ENCODE measurements around the gene TOM1.
"Not testable (repeated sequence)": the region's sequence is repeated elsewhere in the genome, so short reads cannot be mapped to it uniquely, and the experiment has no call there.

Gene TOM1

DNA sequence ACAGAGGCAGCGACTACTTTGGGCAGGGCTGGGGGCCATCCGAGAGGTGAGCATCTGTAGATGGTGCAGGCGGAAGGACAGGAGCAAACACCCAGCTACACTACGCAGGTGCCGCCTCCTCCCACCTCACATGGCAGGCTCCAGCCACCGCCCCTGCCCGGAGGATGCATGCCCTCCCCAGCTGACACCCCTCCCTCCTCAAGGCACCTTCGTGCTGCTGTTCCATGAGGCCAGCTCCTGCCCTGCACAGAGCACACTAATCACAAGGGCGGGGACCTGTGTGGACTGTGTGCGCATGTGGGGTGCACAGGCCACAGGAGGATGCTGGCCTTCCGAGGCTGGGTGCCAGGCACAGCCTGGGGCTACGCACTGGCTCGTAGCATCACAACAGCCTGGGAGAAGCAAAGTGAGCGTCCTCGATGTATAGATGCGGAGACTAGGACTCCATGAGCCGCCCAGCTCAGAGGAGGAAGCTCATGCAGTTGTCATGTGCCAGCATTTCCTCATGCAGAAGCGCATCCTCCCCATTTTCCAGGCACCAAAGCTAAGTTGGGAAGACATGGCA is 48.4 kb downstream of the TOM1 start:
- no peak for DNase-seq

DNA sequence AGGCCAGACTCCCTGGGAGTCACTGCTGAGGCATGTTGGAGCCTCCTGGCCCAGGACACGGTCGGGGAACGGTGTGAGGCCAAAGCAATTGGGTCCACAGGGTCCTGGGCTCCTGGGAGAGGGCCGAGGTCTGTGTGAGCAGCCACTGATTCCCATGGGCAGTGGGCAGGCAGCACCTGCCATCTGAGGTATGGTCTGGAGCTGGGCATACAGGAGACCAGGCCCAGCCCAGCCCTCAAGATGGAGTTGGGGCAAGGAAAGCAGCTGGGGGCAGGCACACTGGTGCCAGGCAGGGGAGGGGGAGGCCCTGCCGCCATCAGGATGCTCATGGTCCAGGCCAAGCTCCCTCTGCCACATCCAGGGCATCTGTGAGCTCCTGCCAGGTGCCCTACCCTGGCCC is 49.0 kb downstream of the TOM1 start:
- no peak for DNase-seq

DNA sequence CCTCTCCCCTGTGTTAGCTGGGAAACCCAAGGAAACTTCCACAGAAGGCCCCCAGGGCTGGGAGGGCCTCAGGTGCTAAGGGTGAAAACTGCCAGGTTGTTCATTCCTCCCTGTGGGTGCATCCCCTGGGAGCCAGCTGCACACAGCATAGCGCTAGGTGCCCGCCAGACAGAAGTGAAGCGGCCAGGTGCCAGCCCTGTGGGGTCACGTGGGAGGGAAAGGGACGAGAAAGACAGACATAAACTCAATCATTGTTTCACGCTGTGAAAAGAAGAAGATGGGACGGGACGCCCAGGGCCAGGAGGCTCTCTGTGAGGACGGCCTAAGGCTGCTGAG is 49.6 kb downstream of the TOM1 start:
- no peak for DNase-seq

- DNase-seq, result no peak
Measured at GRCh38 chr22:35349704-35350538, 50.2 kb downstream of the TOM1 start.

- peak; percentile 90 to 91 for DNase-seq
Measured at GRCh38 chr22:35350539-35351503, 51.1 kb downstream of the TOM1 start.

DNA sequence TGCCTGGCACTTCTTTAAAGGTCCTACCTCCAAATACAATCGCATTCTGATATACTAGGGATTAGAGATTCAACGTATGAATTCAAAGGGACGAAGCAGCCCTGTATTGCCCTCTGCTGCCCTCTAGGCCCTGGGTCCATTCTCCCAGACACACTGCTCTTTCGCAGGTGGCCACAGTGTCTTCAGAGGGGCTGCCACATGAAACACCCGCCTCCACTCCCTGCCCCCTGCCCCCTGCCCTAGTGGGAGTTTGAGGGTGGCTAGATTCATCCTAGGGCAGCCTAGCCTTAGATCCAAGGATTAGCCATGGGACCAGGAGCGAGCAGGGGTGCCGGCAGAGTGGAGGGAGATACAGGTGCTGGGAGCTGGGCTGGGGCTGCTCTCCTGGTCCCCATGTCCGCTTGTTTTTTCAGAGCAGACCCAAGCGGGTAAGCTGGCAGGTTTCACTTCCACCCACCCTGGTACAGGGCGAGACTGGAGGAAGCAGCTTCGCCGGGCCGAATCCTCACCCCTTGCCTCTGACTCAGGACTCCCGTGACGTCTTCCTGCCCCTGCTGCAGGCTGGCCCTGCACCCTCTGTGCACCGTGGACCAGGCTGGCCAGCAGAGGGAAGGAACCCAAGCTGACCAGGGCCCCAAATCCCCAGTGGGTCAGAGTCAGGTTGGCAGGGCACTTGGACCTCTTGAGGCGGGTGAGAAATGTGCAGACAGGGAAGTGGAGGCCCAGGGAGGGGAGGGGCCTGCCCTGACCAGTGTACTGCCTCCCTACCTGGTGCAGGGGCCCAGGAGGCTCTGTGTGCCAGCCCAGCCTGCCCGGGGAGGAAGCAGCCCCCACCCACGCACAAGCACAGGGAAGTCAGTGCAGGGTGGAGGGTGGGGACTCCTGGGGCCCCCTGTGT is 52.8 kb downstream of the TOM1 start:
- peak; percentile 38 to 85 for DNase-seq

DNA sequence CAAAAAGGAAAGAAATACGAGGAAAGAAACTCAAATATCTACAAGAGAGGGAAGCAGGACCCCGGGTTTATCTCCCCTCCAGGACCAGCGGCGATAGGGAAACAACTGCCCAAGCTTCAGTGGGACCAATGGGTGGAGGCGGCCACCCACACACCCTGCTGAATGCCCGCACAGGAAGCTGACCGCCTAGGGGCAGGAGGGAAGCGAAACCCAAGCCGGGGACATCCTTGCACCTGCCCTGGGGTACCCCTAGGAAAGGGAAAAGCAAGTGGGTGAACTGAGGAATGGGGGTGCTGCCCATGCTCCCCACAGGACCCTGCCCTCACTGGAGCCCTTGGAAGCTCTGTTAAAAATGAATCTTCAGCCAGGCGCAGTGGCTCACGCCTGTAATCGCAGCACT is 53.6 kb downstream of the TOM1 start:
- no peak for DNase-seq

DNA sequence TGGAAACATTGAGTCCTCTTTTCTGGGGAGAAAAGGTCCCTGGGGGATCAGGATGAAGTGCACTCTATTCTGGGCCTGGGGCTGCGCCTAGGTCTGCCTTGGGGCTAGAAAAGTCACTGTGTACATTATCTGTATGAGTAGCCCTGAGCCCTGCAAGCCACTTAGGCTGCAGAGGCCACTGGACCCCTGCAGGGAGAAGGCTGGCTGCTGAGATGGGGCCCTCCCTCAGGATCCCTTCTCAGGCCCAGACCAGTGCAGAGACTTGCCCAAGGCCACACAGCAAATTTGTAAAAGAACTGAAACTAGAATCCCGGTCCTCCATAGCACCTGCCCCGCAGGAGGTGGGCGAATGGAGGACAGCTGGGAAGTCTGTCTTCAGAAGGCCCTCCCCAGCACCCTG is 54.4 kb downstream of the TOM1 start:
- DNase-seq, result no peak

GRCh38 chr22:35357883-35358621 is 58.4 kb downstream of the TOM1 start:
- no peak for DNase-seq

DNA sequence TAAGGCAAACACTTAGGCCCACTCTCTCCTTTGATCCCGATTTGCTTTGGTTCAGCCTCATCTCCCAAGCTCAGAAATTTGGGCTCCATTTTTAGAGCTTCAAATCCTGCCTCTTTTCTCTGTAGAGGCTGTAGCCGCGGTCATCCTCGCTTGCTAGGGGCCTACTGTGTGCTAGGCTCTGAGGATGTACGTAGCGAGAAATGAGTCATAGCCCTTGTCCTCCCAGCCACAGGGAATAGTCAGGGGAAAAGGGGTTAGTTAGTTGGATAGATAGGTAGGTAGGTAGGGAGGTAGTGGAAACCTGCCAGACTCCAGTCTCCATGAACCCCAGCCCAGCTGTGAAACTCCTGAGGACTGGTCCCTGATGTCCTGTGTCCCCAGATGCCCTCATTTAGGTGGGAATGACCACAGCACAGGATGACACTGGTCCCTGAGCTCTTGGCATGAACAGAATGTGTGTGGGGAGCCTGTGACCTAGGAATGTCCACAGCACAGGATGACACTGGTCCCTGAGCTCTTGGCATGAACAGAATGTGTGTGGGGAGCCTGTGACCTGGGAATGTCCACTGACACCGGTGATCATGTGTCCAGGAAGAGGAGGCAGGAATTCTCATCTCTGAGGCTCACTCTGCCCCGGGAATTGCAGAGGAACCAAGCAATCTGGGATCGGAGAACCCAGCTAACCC is 59.8 kb downstream of the TOM1 start:
- DNase-seq, result no peak

DNA sequence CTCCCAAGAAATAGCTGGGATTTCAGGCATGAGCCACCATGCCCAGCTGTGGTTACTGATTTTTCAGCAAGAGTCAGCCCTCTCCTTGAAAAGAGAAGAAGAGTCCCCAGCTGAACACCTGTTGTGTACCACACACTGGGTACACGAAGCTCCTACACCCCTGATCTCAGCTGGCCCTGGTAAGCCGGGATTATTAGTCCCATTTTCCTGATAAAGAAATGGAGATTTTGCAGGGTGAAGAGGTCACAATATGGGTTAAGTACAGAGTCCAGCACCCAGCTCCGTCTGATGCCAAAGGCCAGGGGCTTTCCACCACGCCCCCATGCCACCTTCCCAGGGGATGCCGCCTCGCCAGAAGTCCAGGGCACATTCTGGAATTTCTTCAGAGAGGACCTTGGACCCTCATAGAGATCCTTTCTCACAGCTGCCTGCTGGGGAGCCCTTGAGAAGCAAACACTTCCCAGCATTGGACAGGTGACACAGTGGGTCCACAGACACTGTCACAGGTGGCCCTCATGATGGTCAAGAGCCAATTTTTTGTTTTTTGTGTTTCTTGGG is 61.4 kb downstream of the TOM1 start:
- no peak for DNase-seq

GRCh38 chr22:35363566-35364086 is 63.9 kb downstream of the TOM1 start:
- no peak for DNase-seq

DNA sequence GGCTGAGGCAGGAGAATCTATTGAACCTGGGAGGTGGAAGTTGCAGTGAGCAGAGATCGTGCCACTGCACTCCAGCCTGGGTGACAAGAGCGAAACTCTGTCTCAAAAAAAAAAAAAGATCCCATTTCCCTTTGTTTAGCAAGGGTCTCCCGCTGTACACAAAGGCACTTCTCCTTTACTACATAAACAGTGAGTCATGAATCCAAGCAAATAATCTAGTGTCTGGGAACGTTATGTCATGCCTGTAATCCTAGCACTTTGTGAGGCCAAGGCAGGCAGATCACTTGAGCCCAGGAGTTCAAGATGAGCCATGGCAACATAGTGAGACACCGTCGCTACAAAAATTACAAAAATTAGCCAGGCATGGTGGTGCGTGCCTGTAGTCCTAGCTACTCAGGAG is 64.5 kb downstream of the TOM1 start:
- not testable (repeated sequence) for DNase-seq

GRCh38 chr22:35367331-35367886 is 67.7 kb downstream of the TOM1 start:
- peak in 1 of 2 donors; percentile 60 for DNase-seq

DNA sequence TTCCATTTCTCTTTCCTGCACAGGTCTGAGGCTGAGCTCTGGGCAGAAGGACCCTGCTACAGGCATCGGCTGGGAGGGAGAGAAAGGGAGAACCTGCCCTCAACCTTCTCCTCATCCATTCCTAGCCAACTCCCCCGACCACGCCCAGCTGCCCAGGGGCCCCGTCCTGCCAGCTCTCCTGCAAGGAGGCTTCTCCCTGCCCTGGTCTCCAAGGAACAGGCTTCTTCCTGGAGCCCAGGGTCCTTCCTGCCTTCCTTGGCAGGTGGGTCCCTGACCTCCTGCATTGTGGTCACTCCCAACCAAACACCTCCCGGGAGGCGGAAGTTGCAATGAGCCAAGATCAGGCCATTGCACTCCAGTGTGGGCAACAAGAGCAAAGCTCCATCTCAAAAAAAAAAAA is 68.7 kb downstream of the TOM1 start:
- no peak for DNase-seq

GRCh38 chr22:35369996-35370395 is 70.3 kb downstream of the TOM1 start:
- no peak for DNase-seq

- no peak for DNase-seq
Measured at GRCh38 chr22:35373781-35374180, 74.1 kb downstream of the TOM1 start.

DNA sequence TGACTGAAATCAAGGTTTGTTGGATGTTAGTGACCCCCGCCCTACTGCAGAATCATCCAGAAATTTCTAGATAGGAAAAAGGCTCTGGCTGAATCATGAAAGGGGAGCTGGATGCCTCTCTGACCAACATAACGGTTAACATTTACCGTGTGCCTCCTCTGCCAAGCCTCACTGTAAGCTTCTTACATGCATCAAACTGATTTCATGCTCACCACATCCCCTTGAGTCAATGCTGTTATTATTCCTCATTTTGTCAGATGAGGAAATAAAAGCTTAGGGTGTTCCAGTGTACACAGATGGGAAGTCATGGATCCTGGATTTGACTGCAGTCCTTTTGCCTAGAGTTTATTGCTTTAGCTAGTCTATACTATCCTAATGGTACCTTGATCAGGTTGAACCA is 75.3 kb downstream of the TOM1 start:
- no peak for DNase-seq

DNA sequence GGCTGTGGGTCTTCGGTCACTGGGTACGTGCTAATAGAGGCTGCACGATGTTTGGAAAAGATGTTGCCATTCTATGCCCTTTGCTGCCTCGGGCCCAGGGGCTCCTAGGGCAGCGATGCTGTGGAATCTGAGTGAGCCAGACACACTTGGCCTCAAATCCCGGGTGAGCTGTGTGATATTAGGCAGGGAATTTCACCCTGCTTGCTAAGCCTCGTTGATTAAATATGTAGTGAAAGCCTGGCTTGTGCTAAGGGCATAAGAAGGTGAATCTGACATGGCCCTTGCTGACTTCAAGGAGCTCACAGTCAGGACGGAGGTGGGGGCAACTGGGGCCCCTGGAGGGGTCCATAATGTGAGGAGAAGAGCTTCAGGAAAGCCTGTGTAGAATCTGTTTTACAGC is 75.8 kb downstream of the TOM1 start:
- DNase-seq, result no peak

Measured in CD4-positive, alpha-beta T cell treated with Interferon alpha-2 for 1 hour (primary cell).